SK-N-SH (cell line): Measurements from ENCODE around the gene CREBRF.

Experiments used
- CHD2 ChIP-seq: fragments of 150-350 bp; IDR thresholded peaks from 2 replicates; pipeline ENCODE4 v1.6.1; 2018; ENCODE audit warnings: low read length; ENCODE audit not compliant: partially characterized antibody
- EP300 ChIP-seq, 2 experiments: IDR thresholded peaks; 2 replicates each; pipeline versions ENCODE4 v1.4.0 to v1.6.1; 2012; ENCODE audit warnings: borderline replicate concordance in 1 of 2, low read depth in 1 of 2, low read length in 1 of 2
- EZH2phosphoT487 ChIP-seq: fragments of 200-600 bp; sonication (generic); IDR thresholded peaks from 2 replicates; pipeline ENCODE4 v1.6.1; 2017; ENCODE audit warnings: low read depth, mixed run types, mild to moderate bottlenecking, antibody characterized with exemption, moderate library complexity, borderline replicate concordance
- FOXJ3 ChIP-seq: sonication (generic); formaldehyde crosslinking; IDR thresholded peaks from 2 replicates; pipeline ENCODE4 v1.5.1; 2020; ENCODE audit warnings: mild to moderate bottlenecking, missing genetic modification reagents
- FOXM1 ChIP-seq: IDR thresholded peaks from 2 replicates; pipeline ENCODE4 v1.4.0; 2012; ENCODE audit warnings: low read depth, mild to moderate bottlenecking
- MAX ChIP-seq: IDR thresholded peaks from 2 replicates; pipeline ENCODE4 v1.4.0; 2012; ENCODE audit warnings: low read depth
- NFIC ChIP-seq: IDR thresholded peaks from 2 replicates; pipeline ENCODE4 v1.4.0; 2012; ENCODE audit warnings: borderline replicate concordance
- POLR2AphosphoS5 ChIP-seq: IDR thresholded peaks from 2 replicates; pipeline ENCODE4 v1.6.1; 2012; ENCODE audit warnings: low read depth, low read length
- SIN3A ChIP-seq: IDR thresholded peaks from 2 replicates; pipeline ENCODE4 v1.6.1; 2012; ENCODE audit warnings: low read depth, mild to moderate bottlenecking, low read length, moderate library complexity, borderline replicate concordance
- TF ChIP-seq, protein P1 (sequence below): fragments of 200-600 bp; sonication (generic); IDR thresholded peaks from 2 replicates; pipeline ENCODE4 v1.6.1; 2017; ENCODE audit warnings: antibody characterized with exemption, mild to moderate bottlenecking, moderate library complexity
- TF ChIP-seq, protein P2 (sequence below): fragments of 150-350 bp; IDR thresholded peaks from 2 replicates; pipeline ENCODE4 v1.6.1; 2017; ENCODE audit warnings: antibody characterized with exemption, low read length, low read depth, borderline replicate concordance

DNA sequence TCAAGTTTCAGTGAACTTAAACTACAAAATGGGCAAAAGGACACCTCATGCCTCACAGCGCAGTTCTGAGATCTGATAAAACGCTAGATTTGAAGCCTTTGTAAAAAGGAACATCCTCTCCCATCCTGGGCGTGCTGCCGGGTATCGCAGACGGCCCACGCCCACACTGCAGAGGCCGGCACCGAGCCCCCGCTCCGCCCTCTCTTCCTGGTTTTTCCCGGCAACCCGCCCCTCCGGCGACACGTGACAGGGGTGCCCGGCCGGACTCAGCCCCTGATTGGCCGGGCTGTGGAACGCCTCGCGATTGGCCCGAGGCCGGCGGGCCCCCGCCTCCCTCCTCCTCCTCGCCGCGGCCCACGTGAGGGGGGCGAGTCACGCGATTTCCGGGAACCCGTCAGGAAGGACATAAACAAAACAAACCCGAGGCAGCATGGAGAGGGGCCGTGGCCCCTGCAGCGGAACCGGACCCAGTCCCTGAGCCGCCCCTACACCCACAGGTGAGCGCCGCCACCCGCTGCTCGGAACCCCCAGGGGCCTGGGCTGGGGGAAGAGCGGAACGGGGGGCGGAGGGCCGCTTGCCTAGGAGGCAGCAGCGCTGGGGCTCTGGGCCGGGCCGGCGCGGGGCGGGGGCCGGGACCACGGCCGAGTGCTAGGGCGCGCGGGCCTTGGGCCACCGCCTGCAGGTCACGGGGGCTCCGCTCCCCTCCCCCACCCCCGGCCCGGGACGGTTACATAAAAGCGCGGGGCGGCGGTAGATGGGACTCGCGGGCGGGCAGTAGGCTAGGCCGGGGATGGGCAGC, at the start of gene CREBRF:
- TF ChIP-seq FOXM1 (no peak), CHD2 (peak; percentile 81), MAX (peak; percentile 98), NFIC (no peak), POLR2AphosphoS5 (peak; percentile 81), SIN3A (peak; percentile 94; the same call in 1 of the 2 replicates), EZH2phosphoT487 (no peak), FOXJ3 (CRISPR knock-in tag) (peak; percentile 68; the same call in 1 of the 2 replicates), EP300 (IDR thresholded peaks at IDR 0.05; ENCODE audit: borderline replicate concordance in 1 of 2, low read depth in 1 of 2, low read length in 1 of 2) (0 out of 4 replicates have a peak, but pooled peaks of 1 of the 2 experiments have one; percentile 12)
- TF ChIP-seq, protein P1, sequence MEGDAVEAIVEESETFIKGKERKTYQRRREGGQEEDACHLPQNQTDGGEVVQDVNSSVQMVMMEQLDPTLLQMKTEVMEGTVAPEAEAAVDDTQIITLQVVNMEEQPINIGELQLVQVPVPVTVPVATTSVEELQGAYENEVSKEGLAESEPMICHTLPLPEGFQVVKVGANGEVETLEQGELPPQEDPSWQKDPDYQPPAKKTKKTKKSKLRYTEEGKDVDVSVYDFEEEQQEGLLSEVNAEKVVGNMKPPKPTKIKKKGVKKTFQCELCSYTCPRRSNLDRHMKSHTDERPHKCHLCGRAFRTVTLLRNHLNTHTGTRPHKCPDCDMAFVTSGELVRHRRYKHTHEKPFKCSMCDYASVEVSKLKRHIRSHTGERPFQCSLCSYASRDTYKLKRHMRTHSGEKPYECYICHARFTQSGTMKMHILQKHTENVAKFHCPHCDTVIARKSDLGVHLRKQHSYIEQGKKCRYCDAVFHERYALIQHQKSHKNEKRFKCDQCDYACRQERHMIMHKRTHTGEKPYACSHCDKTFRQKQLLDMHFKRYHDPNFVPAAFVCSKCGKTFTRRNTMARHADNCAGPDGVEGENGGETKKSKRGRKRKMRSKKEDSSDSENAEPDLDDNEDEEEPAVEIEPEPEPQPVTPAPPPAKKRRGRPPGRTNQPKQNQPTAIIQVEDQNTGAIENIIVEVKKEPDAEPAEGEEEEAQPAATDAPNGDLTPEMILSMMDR: no peak
- TF ChIP-seq, protein P2, sequence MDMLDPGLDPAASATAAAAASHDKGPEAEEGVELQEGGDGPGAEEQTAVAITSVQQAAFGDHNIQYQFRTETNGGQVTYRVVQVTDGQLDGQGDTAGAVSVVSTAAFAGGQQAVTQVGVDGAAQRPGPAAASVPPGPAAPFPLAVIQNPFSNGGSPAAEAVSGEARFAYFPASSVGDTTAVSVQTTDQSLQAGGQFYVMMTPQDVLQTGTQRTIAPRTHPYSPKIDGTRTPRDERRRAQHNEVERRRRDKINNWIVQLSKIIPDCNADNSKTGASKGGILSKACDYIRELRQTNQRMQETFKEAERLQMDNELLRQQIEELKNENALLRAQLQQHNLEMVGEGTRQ: peak; percentile 96
